HG03442 (cell line): ENCODE measurements around the gene NOVA2.

Source experiments
- ATAC-seq: cut with Tn5 transposase; IDR thresholded peaks from one replicate; pipeline ENCODE4 v1.9.1; 2021; ENCODE audit warnings: mild to moderate bottlenecking, moderate library complexity; ENCODE audit not compliant: unreplicated experiment

Gene NOVA2

GRCh38 chr19:45968626-45969025 lies 5.0 kb downstream of the NOVA2 start:
- ATAC-seq = no peak

GRCh38 chr19:45967246-45967645 lies 6.4 kb downstream of the NOVA2 start:
- ATAC-seq = no peak

- ATAC-seq = no peak
Observed at GRCh38 chr19:45962021-45962420, 11.6 kb downstream of the NOVA2 start.

- ATAC-seq = no peak
Observed at GRCh38 chr19:45960595-45961235, 12.9 kb downstream of the NOVA2 start.

GRCh38 chr19:45959517-45960025 lies 14.1 kb downstream of the NOVA2 start:
- no peak for ATAC-seq

GRCh38 chr19:45958769-45959516 lies 14.7 kb downstream of the NOVA2 start:
- ATAC-seq = no peak

- no peak for ATAC-seq
Observed at GRCh38 chr19:45958320-45958719, 15.3 kb downstream of the NOVA2 start.

- ATAC-seq = no peak
Observed at GRCh38 chr19:45955905-45956608, 17.6 kb downstream of the NOVA2 start.

GRCh38 chr19:45954156-45954555 lies 19.5 kb downstream of the NOVA2 start:
- no peak for ATAC-seq

GRCh38 chr19:45953676-45954075 lies 20.0 kb downstream of the NOVA2 start:
- no peak for ATAC-seq

- no peak for ATAC-seq
Observed at GRCh38 chr19:45952686-45953505, 20.8 kb downstream of the NOVA2 start.

GRCh38 chr19:45952341-45952685 lies 21.4 kb downstream of the NOVA2 start:
- no peak for ATAC-seq

GRCh38 chr19:45947926-45948325 lies 25.7 kb downstream of the NOVA2 start:
- ATAC-seq = no peak

- no peak for ATAC-seq
Observed at GRCh38 chr19:45940515-45940805, 33.2 kb downstream of the NOVA2 start.

- no peak for ATAC-seq
Observed at GRCh38 chr19:45939792-45940514, 33.7 kb downstream of the NOVA2 start.

- ATAC-seq = no peak
Observed at GRCh38 chr19:45938733-45939319, 34.8 kb downstream of the NOVA2 start.

- no peak for ATAC-seq
Observed at GRCh38 chr19:45935267-45935666, 38.4 kb downstream of the NOVA2 start.

- no peak for ATAC-seq
Observed at GRCh38 chr19:45934551-45935230, 39.0 kb downstream of the NOVA2 start.

- ATAC-seq = no peak
Observed at GRCh38 chr19:45933759-45934158, 39.9 kb downstream of the NOVA2 start.

- ATAC-seq = no peak
Observed at GRCh38 chr19:45931055-45931454, 42.6 kb downstream of the NOVA2 start.
